ENCODE results near the gene IKZF1.
"Not testable (repeated sequence)": the region's sequence is repeated elsewhere in the genome, so short reads cannot be mapped to it uniquely, and the experiment has no call there.

IKZF1 gene

GRCh38 chr7:50334341-50334994 is 30.0 kb downstream of the IKZF1 start:
- DNase-seq (ENCODE audit: low spot score): no peak

GRCh38 chr7:50335230-50335794 is 30.8 kb downstream of the IKZF1 start:
- no peak for DNase-seq (ENCODE audit: low spot score)

GRCh38 chr7:50335795-50336754 is 31.6 kb downstream of the IKZF1 start:
- peak; percentile 55 for DNase-seq (ENCODE audit: low spot score)

- peak; percentile 10 for DNase-seq (ENCODE audit: low spot score)
Measured at GRCh38 chr7:50336894-50337703, 32.6 kb downstream of the IKZF1 start.

GRCh38 chr7:50339472-50339871 is 35.0 kb downstream of the IKZF1 start:
- not testable (repeated sequence) for DNase-seq (ENCODE audit: low spot score)

GRCh38 chr7:50339990-50340500 is 35.5 kb downstream of the IKZF1 start:
- DNase-seq (ENCODE audit: low spot score): peak; percentile 80

- peak; percentile 65 for DNase-seq (ENCODE audit: low spot score)
Measured at GRCh38 chr7:50341724-50342123, 37.2 kb downstream of the IKZF1 start.

GRCh38 chr7:50342616-50343114 is 38.1 kb downstream of the IKZF1 start:
- DNase-seq (ENCODE audit: low spot score): no peak

DNA sequence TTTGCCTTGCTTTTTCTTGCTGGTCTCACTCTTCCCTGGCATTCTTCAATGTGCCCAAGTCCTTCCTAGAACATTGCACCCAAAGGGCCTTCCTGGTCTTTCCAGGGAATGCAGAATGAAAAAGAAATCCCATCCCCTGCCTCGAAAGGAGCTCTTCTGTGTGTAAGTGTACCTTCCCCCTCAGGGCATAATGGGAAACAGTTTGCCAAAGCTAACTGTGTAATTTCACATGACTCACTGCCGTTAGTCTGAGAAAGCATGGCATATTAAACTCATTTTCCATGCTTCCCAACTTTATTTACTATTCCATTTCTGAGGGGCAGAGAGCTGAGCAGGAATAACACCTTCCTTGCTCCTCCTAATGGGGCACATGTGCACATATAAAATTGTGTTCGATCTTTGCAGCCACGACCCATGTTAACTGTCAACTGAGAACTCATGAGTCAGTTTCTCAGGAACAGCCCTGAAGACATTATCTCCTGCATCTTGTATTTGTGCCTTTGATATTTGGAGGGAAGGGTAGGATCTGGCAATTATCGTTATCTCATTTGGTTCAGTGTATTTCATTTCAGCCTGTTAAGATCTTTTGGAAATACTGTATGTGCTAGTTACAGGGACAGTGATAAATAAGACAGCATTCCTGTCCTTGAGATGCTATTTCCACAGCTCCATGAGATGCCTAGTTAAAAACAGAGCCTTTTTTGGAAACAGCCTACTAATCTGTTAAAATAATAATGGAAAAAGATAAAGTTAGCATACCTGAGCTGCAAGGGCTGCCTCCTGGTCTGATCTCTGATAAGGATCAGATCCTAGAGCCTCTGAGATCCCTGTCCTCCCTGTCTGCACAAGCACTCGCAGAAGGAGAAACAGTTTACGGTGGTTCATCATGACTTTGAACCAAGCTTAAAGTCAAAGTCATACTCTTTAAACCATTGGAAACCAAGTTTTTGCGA is 42.3 kb downstream of the IKZF1 start:
- DNase-seq (ENCODE audit: low spot score): no peak

DNA sequence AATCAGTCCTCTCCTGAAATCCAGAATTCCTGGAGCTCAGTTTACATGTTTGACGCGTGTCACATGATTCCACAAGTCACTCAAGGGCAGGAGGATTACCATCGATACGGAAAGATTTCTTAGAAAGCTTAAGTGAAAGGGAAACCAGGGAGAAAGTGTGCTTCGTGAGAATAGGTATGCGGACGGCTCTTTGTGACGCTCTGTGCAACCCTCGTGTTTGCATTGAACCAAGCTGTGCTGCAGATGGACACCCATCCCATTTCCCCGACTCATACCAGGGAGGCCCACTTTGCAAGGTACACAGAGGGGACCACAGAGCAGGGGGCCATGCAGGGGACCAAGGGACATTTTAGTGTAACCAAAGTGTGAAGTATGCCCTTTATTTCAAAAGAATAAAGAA is 43.2 kb downstream of the IKZF1 start:
- DNase-seq (ENCODE audit: low spot score): no peak

DNA sequence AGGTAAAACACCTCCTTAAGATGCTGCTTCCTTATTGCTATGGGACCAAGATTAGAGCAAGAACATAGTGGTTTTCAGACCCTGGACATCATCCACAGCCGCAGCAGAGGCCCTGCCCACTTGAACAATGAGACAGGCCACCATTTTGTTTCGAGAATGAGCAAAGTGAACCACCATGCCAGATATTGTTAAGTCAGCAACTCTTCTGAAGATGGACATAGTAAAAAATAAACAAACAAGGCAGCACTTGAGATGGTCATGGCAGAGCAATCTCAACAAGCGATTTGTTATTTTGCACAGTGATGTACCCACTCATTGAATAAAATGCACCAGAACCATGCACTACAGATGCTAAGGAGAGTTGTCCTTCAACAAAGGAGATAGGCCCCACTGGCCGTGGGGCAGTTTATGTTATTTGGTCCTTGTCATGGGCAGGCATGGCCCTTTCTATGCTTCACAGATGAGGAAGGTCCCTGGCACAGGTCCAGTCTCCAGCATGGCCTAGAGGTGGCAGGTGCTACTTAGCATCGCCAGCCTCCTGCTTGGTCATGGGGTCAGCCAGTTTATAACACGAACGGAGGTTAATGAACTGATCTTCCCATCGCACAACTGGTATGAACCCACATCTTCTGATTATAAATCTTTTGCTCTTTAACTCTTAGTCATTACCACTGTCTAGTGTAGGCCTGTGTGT is 44.1 kb downstream of the IKZF1 start:
- DNase-seq (ENCODE audit: low spot score): no peak

- DNase-seq (ENCODE audit: low spot score): no peak
Measured at GRCh38 chr7:50349399-50349798, 44.9 kb downstream of the IKZF1 start.

- DNase-seq (ENCODE audit: low spot score): no peak
Measured at GRCh38 chr7:50349963-50350944, 45.7 kb downstream of the IKZF1 start.

- no peak for DNase-seq (ENCODE audit: low spot score)
Measured at GRCh38 chr7:50351267-50351666, 46.8 kb downstream of the IKZF1 start.

DNA sequence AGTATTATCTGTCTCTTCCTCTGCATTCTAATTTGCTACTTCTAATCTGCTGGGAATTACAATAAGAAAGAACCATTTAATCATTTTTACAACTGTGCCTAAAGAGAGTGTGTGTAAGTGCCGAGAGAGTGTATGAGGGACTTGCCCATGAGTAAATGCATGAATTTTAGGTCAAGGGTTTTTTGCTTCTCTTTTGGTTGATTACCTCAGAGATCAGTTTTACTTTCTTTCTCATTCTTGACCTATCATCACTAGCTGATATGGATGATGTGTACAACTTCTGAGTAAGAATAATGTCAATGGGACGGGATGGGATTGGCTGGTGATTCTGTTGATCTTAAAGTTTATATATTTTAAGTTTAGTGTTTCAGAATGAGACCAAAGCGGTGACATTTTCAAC is 47.8 kb downstream of the IKZF1 start:
- DNase-seq (ENCODE audit: low spot score): no peak

GRCh38 chr7:50352751-50353150 is 48.2 kb downstream of the IKZF1 start:
- DNase-seq (ENCODE audit: low spot score): no peak

DNA sequence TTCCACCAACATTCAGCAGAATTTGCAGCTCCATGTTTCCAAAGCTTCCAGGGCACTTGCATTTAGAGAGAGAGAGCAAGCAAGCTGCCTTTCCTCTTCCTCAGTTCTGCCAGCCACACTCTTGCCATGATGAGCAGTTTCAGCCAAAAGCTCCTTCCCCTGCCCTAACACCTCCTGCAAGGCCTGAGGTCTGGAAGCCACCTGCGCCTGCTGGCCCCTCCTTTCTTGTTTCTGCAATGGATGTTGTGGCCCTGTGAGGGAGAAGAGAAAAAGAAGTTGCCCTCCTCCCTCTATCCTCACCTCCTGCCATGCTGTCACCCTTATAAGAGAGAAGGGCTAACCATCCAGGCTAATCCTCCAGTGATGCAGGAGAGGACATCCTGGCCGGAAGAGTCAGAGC is 48.7 kb downstream of the IKZF1 start:
- no peak for DNase-seq (ENCODE audit: low spot score)

GRCh38 chr7:50353894-50354595 is 49.5 kb downstream of the IKZF1 start:
- no peak for DNase-seq (ENCODE audit: low spot score)

Data from hematopoietic multipotent progenitor cell treated with erythropoietin and hydrocortisone succinate and interleukin-3 and kit ligand, for 17 days (in vitro differentiated cells).